ENCODE results near the gene ZRSR2. TPM values are rescaled to one million over a fixed set of nuclear protein-coding genes. Genes with fewer than 3 reads are reported as not detected.
A peak's percentile ranks its signal among the peaks of the same experiment; 100 is the strongest.

Gene ZRSR2
- total RNA-seq, 1 donor from 2014 or later: 21.5 TPM

DNA sequence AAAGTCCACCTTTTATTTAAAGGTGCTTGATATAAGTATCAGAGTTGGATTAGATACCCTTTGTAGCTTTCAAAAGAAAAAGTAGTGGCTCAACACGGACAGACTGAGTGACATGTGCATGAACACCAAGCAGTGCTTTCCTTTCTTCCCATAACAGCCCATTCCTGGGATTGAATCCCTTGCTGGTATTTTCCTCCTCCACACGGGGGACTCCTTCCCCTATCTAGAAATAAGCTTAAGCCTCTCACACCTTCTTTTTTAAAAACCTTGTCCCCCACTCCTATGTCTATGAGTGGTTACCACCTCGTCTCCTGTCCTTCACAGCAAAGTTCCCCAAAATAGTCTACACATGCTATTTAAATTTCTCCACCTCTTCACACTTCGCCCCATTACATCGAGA is 59.3 kb downstream of the ZRSR2 start:
- H3K27me3 Mint-ChIP-seq (ENCODE audit: low read depth): no peaks in the 10 kb centered on the region
- TF ChIP-seq, protein P1, sequence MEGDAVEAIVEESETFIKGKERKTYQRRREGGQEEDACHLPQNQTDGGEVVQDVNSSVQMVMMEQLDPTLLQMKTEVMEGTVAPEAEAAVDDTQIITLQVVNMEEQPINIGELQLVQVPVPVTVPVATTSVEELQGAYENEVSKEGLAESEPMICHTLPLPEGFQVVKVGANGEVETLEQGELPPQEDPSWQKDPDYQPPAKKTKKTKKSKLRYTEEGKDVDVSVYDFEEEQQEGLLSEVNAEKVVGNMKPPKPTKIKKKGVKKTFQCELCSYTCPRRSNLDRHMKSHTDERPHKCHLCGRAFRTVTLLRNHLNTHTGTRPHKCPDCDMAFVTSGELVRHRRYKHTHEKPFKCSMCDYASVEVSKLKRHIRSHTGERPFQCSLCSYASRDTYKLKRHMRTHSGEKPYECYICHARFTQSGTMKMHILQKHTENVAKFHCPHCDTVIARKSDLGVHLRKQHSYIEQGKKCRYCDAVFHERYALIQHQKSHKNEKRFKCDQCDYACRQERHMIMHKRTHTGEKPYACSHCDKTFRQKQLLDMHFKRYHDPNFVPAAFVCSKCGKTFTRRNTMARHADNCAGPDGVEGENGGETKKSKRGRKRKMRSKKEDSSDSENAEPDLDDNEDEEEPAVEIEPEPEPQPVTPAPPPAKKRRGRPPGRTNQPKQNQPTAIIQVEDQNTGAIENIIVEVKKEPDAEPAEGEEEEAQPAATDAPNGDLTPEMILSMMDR (IDR thresholded peaks at IDR 0.05; ENCODE audit: unreplicated experiment): no peak
- H3K36me3 Mint-ChIP-seq: peaks cover 8% of the 10 kb centered on the region
- no peak overlapping the region for H3K4me3 Mint-ChIP-seq
- no peak for DNase-seq (ENCODE audit: low spot score in 2 of 2, unreplicated experiment in 2 of 2)
- peaks cover 44% of the 10 kb centered on the region for H3K4me1 Mint-ChIP-seq
- no peaks in the 10 kb centered on the region for H3K9me3 Mint-ChIP-seq
- H3K27ac Mint-ChIP-seq: no peak overlapping the region

DNA sequence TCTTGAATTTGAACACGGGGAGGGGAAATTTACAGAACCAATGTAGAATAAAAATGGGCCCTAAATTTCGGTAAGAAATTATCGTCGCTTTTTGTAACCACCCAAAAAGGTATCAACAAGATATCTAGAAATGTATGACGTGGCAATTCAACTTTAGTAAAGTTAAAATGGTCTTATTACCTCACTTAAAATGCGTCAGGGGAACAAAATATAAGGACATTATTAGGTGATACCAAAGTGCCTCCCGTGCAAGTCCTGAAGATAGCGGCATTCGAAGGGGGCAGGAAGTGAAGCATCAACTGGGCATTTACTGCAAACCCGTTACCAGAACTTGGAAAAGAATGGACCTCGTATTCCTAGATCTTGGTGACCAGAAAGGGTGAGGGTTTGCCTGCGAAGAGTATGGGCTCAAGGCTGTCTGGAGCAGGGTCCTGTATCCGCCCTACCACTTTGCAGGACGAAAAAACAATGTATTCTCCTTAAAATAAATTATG is 63.3 kb downstream of the ZRSR2 start:
- peaks cover 43% of the 10 kb centered on the region for H3K4me1 Mint-ChIP-seq
- no peaks in the 10 kb centered on the region for H3K36me3 Mint-ChIP-seq
- TF ChIP-seq, protein P1 (IDR thresholded peaks at IDR 0.05; ENCODE audit: unreplicated experiment): no peak
- peak overlapping the region; percentile 77 for H3K4me3 Mint-ChIP-seq
- peak overlapping the region; percentile 45 for H3K27ac Mint-ChIP-seq
- DNase-seq (ENCODE audit: low spot score in 2 of 2, unreplicated experiment in 2 of 2): no peak
- peaks cover 1% of the 10 kb centered on the region for H3K27me3 Mint-ChIP-seq (ENCODE audit: low read depth)
- H3K9me3 Mint-ChIP-seq: no peaks in the 10 kb centered on the region

DNA sequence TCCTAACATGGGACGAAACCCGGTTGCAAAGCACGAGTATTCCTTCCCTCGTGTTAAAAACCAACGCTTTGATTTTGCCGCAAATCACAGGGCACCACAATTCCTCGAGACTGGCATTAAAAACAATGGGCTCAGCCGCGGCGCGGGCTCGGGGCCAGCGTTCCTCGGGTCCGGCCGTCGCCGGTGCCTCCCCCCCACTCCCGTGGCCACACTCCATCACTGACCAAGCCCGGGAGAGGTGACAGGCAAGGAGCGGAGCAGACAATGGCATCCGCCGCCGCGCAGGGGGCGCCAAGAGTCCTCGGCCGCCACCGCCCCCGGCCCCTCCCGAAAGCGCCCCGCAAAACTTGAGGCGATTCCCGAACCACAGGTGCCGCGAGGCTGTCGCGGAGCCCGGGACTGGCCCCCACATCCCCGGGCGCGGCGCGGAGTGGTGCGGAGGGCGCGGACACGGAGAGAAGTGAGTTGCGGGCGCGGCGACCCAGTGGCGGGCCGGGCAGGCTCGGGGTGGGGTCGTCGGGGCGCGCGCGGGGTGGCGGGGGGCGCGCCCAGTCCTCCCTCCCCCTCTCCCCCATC is 63.9 kb downstream of the ZRSR2 start:
- no peaks in the 10 kb centered on the region for H3K36me3 Mint-ChIP-seq
- H3K4me3 Mint-ChIP-seq: peak overlapping the region; percentile 77
- H3K27me3 Mint-ChIP-seq (ENCODE audit: low read depth): peaks cover 1% of the 10 kb centered on the region
- TF ChIP-seq, protein P1 (IDR thresholded peaks at IDR 0.05; ENCODE audit: unreplicated experiment): no peak
- H3K4me1 Mint-ChIP-seq: peaks cover 39% of the 10 kb centered on the region
- peak; percentile 35 to 68 for DNase-seq (ENCODE audit: low spot score in 2 of 2, unreplicated experiment in 2 of 2)
- H3K27ac Mint-ChIP-seq: peak overlapping the region; percentile 45
- no peaks in the 10 kb centered on the region for H3K9me3 Mint-ChIP-seq

DNA sequence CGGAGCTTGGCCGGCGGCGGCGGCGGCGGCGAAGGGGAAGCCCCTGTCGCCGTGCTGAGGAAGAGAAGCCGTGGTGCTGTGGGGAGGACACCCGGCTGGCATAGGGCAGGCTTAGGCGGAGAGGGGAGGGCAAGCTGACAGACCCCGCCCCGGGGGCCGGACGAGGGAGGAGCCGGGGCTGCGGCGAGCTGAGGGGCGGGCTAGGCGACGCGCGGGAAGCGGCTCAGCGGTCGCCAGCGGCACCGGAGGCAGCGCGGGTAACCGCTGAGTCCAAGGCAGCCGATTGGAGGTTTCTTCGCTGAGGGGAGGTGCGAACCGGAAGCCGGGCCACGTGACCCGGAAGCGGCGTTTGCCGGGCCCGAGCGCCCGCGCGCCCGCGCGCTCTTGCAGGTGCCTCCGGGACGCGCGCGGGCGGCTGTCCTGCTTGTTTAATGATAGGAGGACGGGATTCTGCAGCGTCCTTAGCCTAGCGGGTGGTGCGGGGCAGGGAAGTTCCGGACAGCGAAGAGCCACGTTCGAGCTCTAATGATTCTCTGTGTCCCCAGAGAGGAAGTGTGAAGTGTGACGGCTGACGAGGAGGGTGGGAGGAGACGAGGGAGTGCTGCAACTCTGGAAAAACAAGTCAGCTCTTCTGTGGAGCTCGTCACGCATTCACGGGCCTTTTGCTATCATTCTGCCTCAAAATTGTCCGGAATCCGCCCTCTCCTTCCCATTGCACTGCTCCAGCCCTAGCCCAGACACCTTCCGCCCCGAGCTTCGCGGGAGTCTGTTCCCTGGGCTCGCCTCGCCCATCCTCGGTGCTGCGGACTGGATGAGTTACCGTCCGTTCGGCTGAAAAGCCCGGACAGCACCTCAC is 64.7 kb downstream of the ZRSR2 start, which contains the start of gene AP1S2:
TSS of gene AP1S2 (minus strand) at position 102 of the 856 bp plus-strand sequence. CDS start 2,289 bp downstream, outside the sequence.
- TF ChIP-seq, protein P1 (IDR thresholded peaks at IDR 0.05; ENCODE audit: unreplicated experiment): no peak
- peak within 1 kb of the TSS; percentile 96 for H3K27ac Mint-ChIP-seq

DNA sequence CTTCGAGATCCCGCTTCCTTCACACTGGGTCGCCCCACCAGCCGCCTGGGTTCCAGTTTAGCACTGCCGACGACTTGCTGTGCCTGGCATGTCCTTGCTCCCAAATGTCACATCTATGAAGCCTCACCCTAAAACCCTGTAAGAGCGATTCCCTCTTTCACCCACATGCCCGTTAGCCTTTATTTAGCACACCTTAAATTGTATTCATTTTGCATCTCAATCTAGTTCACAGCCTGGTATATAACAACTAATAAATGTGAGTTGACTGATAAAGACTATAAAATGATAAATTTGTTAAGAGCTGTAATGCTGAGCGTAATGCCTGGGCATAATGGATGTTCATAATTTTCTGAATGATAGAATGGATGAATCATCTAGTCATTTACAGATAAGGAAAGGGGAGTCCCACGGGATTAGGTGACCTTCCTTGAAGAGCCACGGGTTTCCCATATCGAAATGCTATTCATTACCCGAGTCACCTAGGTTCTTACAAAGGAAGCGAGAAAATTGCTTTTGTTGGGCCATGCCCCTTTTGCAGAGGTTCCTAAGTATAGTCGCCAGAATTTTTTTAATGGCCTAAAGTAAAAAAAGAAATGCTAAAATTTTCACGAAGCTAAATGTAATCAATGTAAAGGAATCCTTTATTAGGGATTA is 65.4 kb downstream of the ZRSR2 start:
- TF ChIP-seq, protein P1 (IDR thresholded peaks at IDR 0.05; ENCODE audit: unreplicated experiment): no peak
- no peak for DNase-seq (ENCODE audit: low spot score in 2 of 2, unreplicated experiment in 2 of 2)
- H3K36me3 Mint-ChIP-seq: no peaks in the 10 kb centered on the region
- H3K4me1 Mint-ChIP-seq: peaks cover 33% of the 10 kb centered on the region
- H3K27ac Mint-ChIP-seq: peak overlapping the region; percentile 96
- H3K27me3 Mint-ChIP-seq (ENCODE audit: low read depth): peaks cover 1% of the 10 kb centered on the region
- peak overlapping the region; percentile 91 for H3K4me3 Mint-ChIP-seq
- no peaks in the 10 kb centered on the region for H3K9me3 Mint-ChIP-seq

More for the DNA sequence above, 64.7 kb downstream of the ZRSR2 start, which contains the start of gene AP1S2:
- Mint-ChIP-seq H3K4me1 (peaks cover 34% of the 10 kb centered on the region), H3K36me3 (no peaks in the 10 kb centered on the region), H3K4me3 (peak within 1 kb of the TSS; percentile 91), H3K9me3 (no peaks in the 10 kb centered on the region), H3K27me3 (ENCODE audit: low read depth) (peaks cover 1% of the 10 kb centered on the region)
- peak; percentile 91 to 95 for DNase-seq (ENCODE audit: low spot score in 2 of 2, unreplicated experiment in 2 of 2)
